GM12878 (cell line): ENCODE measurements around the gene SOX18. TPM values are rescaled to one million over a fixed set of nuclear protein-coding genes. Genes with fewer than 3 reads are reported as not detected.

Source experiments
- BCL11A ChIP-seq: IDR thresholded peaks from 2 replicates; pipeline ENCODE4 v1.6.1; 2011; ENCODE audit warnings: low read depth, low read length
- CBX5 ChIP-seq: sonication (generic); IDR thresholded peaks from 2 replicates; pipeline ENCODE4 v1.6.1; 2016; ENCODE audit warnings: low read depth, moderate library complexity, mild to moderate bottlenecking, inconsistent platforms
- CTCF ChIP-seq, 3 experiments: IDR thresholded peaks in 2 of 3; conservative IDR thresholded peaks in 1 of 3; 2 replicates each; pipeline ENCODE4 v1.5.1; 2011; ENCODE audit warnings: low read depth in 3 of 3, low read length in 3 of 3, mild to moderate bottlenecking in 3 of 3, control low read depth in 2 of 3, moderate library complexity in 2 of 3, inconsistent platforms in 1 of 3, mixed read lengths in 1 of 3; ENCODE audit not compliant: control insufficient read depth in 2 of 3, insufficient read depth in 1 of 3; ENCODE audit errors: extremely low read depth in 1 of 3
- FOXM1 ChIP-seq: IDR thresholded peaks from 2 replicates; pipeline ENCODE4 v1.6.1; 2012; ENCODE audit warnings: low read depth, mild to moderate bottlenecking, inconsistent platforms, low read length, moderate library complexity
- JUND ChIP-seq: IDR thresholded peaks from 2 replicates; pipeline ENCODE4 v1.6.1; 2012; ENCODE audit warnings: low read depth, mild to moderate bottlenecking, low read length, improper control_type of control experiment, moderate library complexity
- KLF5 ChIP-seq: fragments of 450-650 bp; IDR thresholded peaks from 2 replicates; pipeline ENCODE4 v1.6.1; 2014; ENCODE audit warnings: mild to moderate bottlenecking; ENCODE audit not compliant: partially characterized antibody
- MEF2B ChIP-seq: fragments of 450-650 bp; IDR thresholded peaks from 2 replicates; pipeline ENCODE4 v1.6.1; 2018; ENCODE audit warnings: mild to moderate bottlenecking, moderate library complexity; ENCODE audit not compliant: partially characterized antibody, poor library complexity, severe bottlenecking
- MTA2 ChIP-seq: fragments of 450-650 bp; IDR thresholded peaks from 2 replicates; pipeline ENCODE4 v1.6.1; 2016; ENCODE audit warnings: low read depth, mild to moderate bottlenecking, moderate library complexity
- NFYA ChIP-seq: IDR thresholded peaks from 2 replicates; pipeline ENCODE4 v1.6.1; 2011; ENCODE audit warnings: low read depth, mild to moderate bottlenecking, low read length, improper control_type of control experiment, borderline replicate concordance
- NR2F1 ChIP-seq: fragments of 450-650 bp; conservative IDR thresholded peaks from 2 replicates; pipeline ENCODE4 v1.6.1; 2017; ENCODE audit warnings: mild to moderate bottlenecking
- RAD21 ChIP-seq: IDR thresholded peaks from 2 replicates; pipeline ENCODE4 v1.6.1; 2011; ENCODE audit warnings: mild to moderate bottlenecking, low read depth, low read length, moderate library complexity; ENCODE audit not compliant: insufficient read depth
- RELB ChIP-seq: fragments of 450-650 bp; IDR thresholded peaks from 2 replicates; pipeline ENCODE4 v1.6.1; 2017; ENCODE audit warnings: low read depth, mild to moderate bottlenecking, moderate library complexity
- SMAD5 ChIP-seq: IDR thresholded peaks from 2 replicates; pipeline ENCODE4 v1.6.1; 2016; ENCODE audit warnings: antibody characterized with exemption, low read depth
- SP1 ChIP-seq: IDR thresholded peaks from one replicate; pipeline ENCODE4 v1.6.1; 2011; ENCODE audit warnings: low read depth, low read length
- ZBTB40 ChIP-seq: fragments of 450-650 bp; IDR thresholded peaks from 2 replicates; pipeline ENCODE4 v1.6.1; 2016; ENCODE audit warnings: mild to moderate bottlenecking, moderate library complexity, borderline replicate concordance
- ZNF24 ChIP-seq: fragments of 450-650 bp; IDR thresholded peaks from 2 replicates; pipeline ENCODE4 v1.6.1; 2017; ENCODE audit warnings: antibody characterized with exemption, mild to moderate bottlenecking
- ZNF592 ChIP-seq: fragments of 450-650 bp; IDR thresholded peaks from 2 replicates; pipeline ENCODE4 v1.6.1; 2017; ENCODE audit warnings: mild to moderate bottlenecking, moderate library complexity
- polyA plus RNA-seq, 11 experiments: library from polyadenylated mRNA; depleted of rRNA in 4 of 11; unstranded in 6 of 11; stranded (reverse) in 5 of 11; fragments of >200 nt; fragmentation: Nextera tagmentation in 4 of 11; fragmentation: Illumina TruSeq in 1 of 11; extraction: Ambion mirVana in 4 of 11; extraction: Trizol in 1 of 11; gene quantifications; 1 replicate in 1 of 11; 2 replicates in 10 of 11; pipeline versions ENCODE4 v1.2.1 to v1.2.3, GENCODE V29; 2011 to 2016; ENCODE audit warnings: inconsistent platforms in 2 of 11, missing spikeins in 2 of 11, low read depth in 1 of 11
- total RNA-seq, 4 experiments: library from RNA; depleted of rRNA in 3 of 4; stranded (reverse); fragments of >200 nt in 3 of 4; fragmentation: Illumina TruSeq in 1 of 4; extraction: Trizol in 1 of 4; gene quantifications; 2 replicates each; pipeline versions ENCODE4 v1.2.1 to v1.2.3, GENCODE V29; 2013 to 2021

SOX18 gene
- total and polyA plus RNA-seq, 10 of the 15 experiments (the other 5 are each of a cell fraction or from before 2014, with no cell fraction given): 0.05 to 5.6 (median 0.28) TPM; not detected in 3

GRCh38 chr20:64057628-64058498 lies 8.4 kb upstream of the SOX18 start (continued):
- no peak for TF ChIP-seq KLF5
- no peak for TF ChIP-seq BCL11A
- peak; percentile 11 for TF ChIP-seq SP1
- no peak for TF ChIP-seq JUND
- TF ChIP-seq RAD21: peak; percentile 85
- TF ChIP-seq RELB: peak; percentile 72
- TF ChIP-seq ZNF592: peak; percentile 90
- TF ChIP-seq FOXM1: no peak
- TF ChIP-seq CBX5: no peak
- no peak for TF ChIP-seq NFYA
- peak; percentile 68 for TF ChIP-seq NR2F1
- TF ChIP-seq ZBTB40: no peak
- TF ChIP-seq MTA2: peak; percentile 55
- TF ChIP-seq ZNF24: no peak
- TF ChIP-seq CTCF (IDR thresholded peaks at IDR 0.05 in 2 of 3, conservative IDR thresholded peaks at IDR 0.05 in 1 of 3; ENCODE audit: control insufficient read depth in 2 of 3, extremely low read depth in 1 of 3, insufficient read depth in 1 of 3, low read depth in 3 of 3, low read length in 3 of 3): peak; percentile 92 to 94 (median 93)
- no peak for TF ChIP-seq SMAD5
- peak; percentile 82 for TF ChIP-seq MEF2B
